Fibroblast of mammary gland (primary cell): ENCODE measurements around the gene CUBN.

Source experiments
- DNase-seq: peaks from one replicate; pipeline ENCODE4 v3.0.0-alpha.2; 2010; ENCODE audit warnings: low read depth
- H3K4me3 ChIP-seq: 2 replicates; pipeline ENCODE4 v1.5.1; 2011; ENCODE audit warnings: low read depth, mild to moderate bottlenecking, low read length, moderate library complexity; ENCODE audit not compliant: control insufficient read depth
- CTCF ChIP-seq: conservative IDR thresholded peaks from 2 replicates; pipeline ENCODE4 v1.5.1; 2011; ENCODE audit warnings: low read depth, low read length, inconsistent platforms; ENCODE audit not compliant: control insufficient read depth, insufficient read depth

The CUBN gene

GRCh38 chr10:17051851-17052250, 77.8 kb downstream of the CUBN start:
- DNase-seq, result no peak

GRCh38 chr10:17049195-17049594, 80.4 kb downstream of the CUBN start:
- no peak overlapping the region for H3K4me3 ChIP-seq
- TF ChIP-seq CTCF, result no peak
- peak; percentile 62 for DNase-seq

More at GRCh38 chr10:17051851-17052250, 77.8 kb downstream of the CUBN start:
- no peak overlapping the region for H3K4me3 ChIP-seq
- TF ChIP-seq CTCF, result no peak

- no peak for TF ChIP-seq CTCF
- no peak for DNase-seq
- no peak overlapping the region for H3K4me3 ChIP-seq
Observed at GRCh38 chr10:17047908-17048307, 81.7 kb downstream of the CUBN start.

GRCh38 chr10:17046989-17047388, 82.6 kb downstream of the CUBN start:
- peak; percentile 47 for DNase-seq
- TF ChIP-seq CTCF, result no peak
- H3K4me3 ChIP-seq, result no peak overlapping the region

- TF ChIP-seq CTCF, result no peak
- H3K4me3 ChIP-seq, result no peak overlapping the region
- no peak for DNase-seq
Observed at GRCh38 chr10:17043586-17043985, 86.0 kb downstream of the CUBN start.

- TF ChIP-seq CTCF, result no peak
- peak; percentile 43 for DNase-seq
- H3K4me3 ChIP-seq, result no peak overlapping the region
Observed at GRCh38 chr10:17041626-17042520, 87.7 kb downstream of the CUBN start.
